Stimulated activated CD4-positive, alpha-beta T cell treated with anti-CD3 and anti-CD28 coated beads, Interleukin-15, amount 100 ng/mL, for 48 hours (primary cell): ENCODE results near the gene OSBPL8.
"Not testable (repeated sequence)": the region's sequence is repeated elsewhere in the genome, so short reads cannot be mapped to it uniquely, and the experiment has no call there.

ENCODE experiments used
- DNase-seq, 2 donors: peaks; one replicate each; pipeline ENCODE4 v3.0.0-alpha.2; 2020; ENCODE audit warnings: low read depth in 2 of 2

Gene OSBPL8

GRCh38 chr12:76523408-76523807 lies 36.2 kb downstream of the OSBPL8 start:
- no peak for DNase-seq

GRCh38 chr12:76520348-76520747 lies 39.2 kb downstream of the OSBPL8 start:
- DNase-seq, result no peak

- peak in 1 of 2 donors; percentile 3 for DNase-seq
Measured at GRCh38 chr12:76519538-76519937, 40.0 kb downstream of the OSBPL8 start.

- DNase-seq, result no peak
Measured at GRCh38 chr12:76518699-76519098, 40.9 kb downstream of the OSBPL8 start.

GRCh38 chr12:76515271-76515670 lies 44.3 kb downstream of the OSBPL8 start:
- no peak for DNase-seq

- DNase-seq, result not testable (repeated sequence)
Measured at GRCh38 chr12:76511116-76511716, 48.4 kb downstream of the OSBPL8 start.

GRCh38 chr12:76508128-76508980 lies 51.2 kb downstream of the OSBPL8 start:
- no peak for DNase-seq

GRCh38 chr12:76506149-76506548 lies 53.4 kb downstream of the OSBPL8 start:
- DNase-seq, result no peak

- DNase-seq, result no peak
Measured at GRCh38 chr12:76505050-76505449, 54.5 kb downstream of the OSBPL8 start.

GRCh38 chr12:76504606-76505005 lies 55.0 kb downstream of the OSBPL8 start:
- DNase-seq, result no peak

- no peak for DNase-seq
Measured at GRCh38 chr12:76503957-76504356, 55.6 kb downstream of the OSBPL8 start.

GRCh38 chr12:76501390-76501789 lies 58.2 kb downstream of the OSBPL8 start:
- DNase-seq, result no peak

- not testable (repeated sequence) for DNase-seq
Measured at GRCh38 chr12:76499136-76499535, 60.4 kb downstream of the OSBPL8 start.

GRCh38 chr12:76495556-76495955 lies 64.0 kb downstream of the OSBPL8 start:
- DNase-seq, result no peak

- DNase-seq, result no peak
Measured at GRCh38 chr12:76491292-76491691, 68.3 kb downstream of the OSBPL8 start.

GRCh38 chr12:76490763-76491162 lies 68.8 kb downstream of the OSBPL8 start:
- no peak for DNase-seq

- DNase-seq, result no peak
Measured at GRCh38 chr12:76489737-76490136, 69.8 kb downstream of the OSBPL8 start.

- no peak for DNase-seq
Measured at GRCh38 chr12:76486011-76486410, 73.6 kb downstream of the OSBPL8 start.

GRCh38 chr12:76480796-76481195 lies 78.8 kb downstream of the OSBPL8 start:
- no peak for DNase-seq

GRCh38 chr12:76478045-76478444 lies 81.5 kb downstream of the OSBPL8 start:
- no peak for DNase-seq

GRCh38 chr12:76472862-76473261 lies 86.7 kb downstream of the OSBPL8 start:
- not testable (repeated sequence) for DNase-seq

- DNase-seq, result no peak
Measured at GRCh38 chr12:76471579-76471978, 88.0 kb downstream of the OSBPL8 start.
